K562 (cell line): ENCODE measurements around the gene NAP1L4. TPM values are rescaled to one million over a fixed set of nuclear protein-coding genes. Genes with fewer than 3 reads are reported as not detected.

Experiments
- polyA plus RNA-seq, 8 experiments: library from polyadenylated mRNA; depleted of rRNA in 4 of 8; stranded (reverse) in 5 of 8; unstranded in 3 of 8; fragments of >200 nt; fragmentation: Nextera tagmentation in 2 of 8; fragmentation: Illumina TruSeq in 1 of 8; extraction: Ambion mirVana in 2 of 8; extraction: Trizol in 1 of 8; gene quantifications; 2 replicates each; pipeline versions ENCODE4 v1.2.1 to v1.2.3, GENCODE V29; 2011 to 2014; ENCODE audit warnings: inconsistent platforms in 1 of 8, missing spikeins in 1 of 8
- small RNA-seq: library from RNA; depleted of rRNA; stranded (forward); fragments of <200 nt; gene quantifications from one replicate; pipeline ENCODE3, GENCODE V24; 2014
- total RNA-seq, 7 experiments: library from RNA; depleted of rRNA in 6 of 7; stranded (reverse); fragments of >200 nt in 6 of 7; fragmentation: Illumina TruSeq in 2 of 7; extraction: Trizol in 2 of 7; gene quantifications; 2 replicates each; pipeline versions ENCODE4 v1.2.1 to v1.2.3, GENCODE V29; 2011 to 2021; ENCODE audit warnings: low replicate concordance in 1 of 7

The NAP1L4 gene
- total and polyA plus RNA-seq, 9 of the 15 experiments (the other 6 are each of a cell fraction or from before 2014, with no cell fraction given): 34.1 to 237 (median 179) TPM

Small RNA genes lying within 50 kb of the gene (small RNA-seq; reads per million reads assigned to genes)
- gene SNORA54: 2.6 reads per million, percentile 86 among the genes with 10 or more reads in this experiment

Other genes starting within 250 kb of the NAP1L4 start
- gene CDKN1C, start 106.6 kb downstream of the NAP1L4 start, total RNA-seq (2014; rRNA removed): 19.2 and 23.5 TPM in 2 replicates
- 3.5 and 4.0 TPM in 2 replicates for gene CDKN1C, start 106.6 kb downstream of the NAP1L4 start, total RNA-seq (2014; rRNA removed; fragmentation: Illumina TruSeq; extraction: Trizol)
- 2.8 and 3.5 TPM in 2 replicates for gene CDKN1C, start 106.6 kb downstream of the NAP1L4 start, total RNA-seq (2015; rRNA removed; fragmentation: Illumina TruSeq; extraction: Trizol)
- 21.1 and 21.9 TPM in 2 replicates for gene CDKN1C, start 106.6 kb downstream of the NAP1L4 start, total RNA-seq (2021)
- gene CDKN1C, start 106.6 kb downstream of the NAP1L4 start, polyA plus RNA-seq (2011; rRNA removed): 9.2 and 17.4 TPM in 2 replicates
- gene CDKN1C, start 106.6 kb downstream of the NAP1L4 start, polyA plus RNA-seq (2014; fragmentation: Illumina TruSeq; extraction: Trizol): 3.9 and 5.2 TPM in 2 replicates
- 10 to 100 TPM in 1 of 2 experiments, 1 to 10 TPM in 1; 9.3 to 18.7 TPM for gene CDKN1C, start 106.6 kb downstream of the NAP1L4 start, polyA plus RNA-seq (2014; fragmentation: Nextera tagmentation; extraction: Ambion mirVana)
- 11.0 and 13.0 TPM in 2 replicates for gene CDKN1C, start 106.6 kb downstream of the NAP1L4 start, polyA plus RNA-seq (2014; rRNA removed)
- 14.8 and 26.2 TPM in 2 replicates for gene PHLDA2, start 62.9 kb downstream of the NAP1L4 start, total RNA-seq (2014; rRNA removed)
- 0.70 and 0.76 TPM in 2 replicates for gene PHLDA2, start 62.9 kb downstream of the NAP1L4 start, total RNA-seq (2014; rRNA removed; fragmentation: Illumina TruSeq; extraction: Trizol)
- 5.7 and 6.3 TPM in 2 replicates for gene PHLDA2, start 62.9 kb downstream of the NAP1L4 start, total RNA-seq (2015; rRNA removed; fragmentation: Illumina TruSeq; extraction: Trizol)
- 42.4 and 43.2 TPM in 2 replicates for gene PHLDA2, start 62.9 kb downstream of the NAP1L4 start, total RNA-seq (2021)
- 4.7 and 4.9 TPM in 2 replicates for gene PHLDA2, start 62.9 kb downstream of the NAP1L4 start, polyA plus RNA-seq (2011; rRNA removed)
- gene PHLDA2, start 62.9 kb downstream of the NAP1L4 start, polyA plus RNA-seq (2014; fragmentation: Illumina TruSeq; extraction: Trizol): 4.0 and 24.8 TPM in 2 replicates
- gene PHLDA2, start 62.9 kb downstream of the NAP1L4 start, polyA plus RNA-seq (2014; fragmentation: Nextera tagmentation; extraction: Ambion mirVana): under 1 TPM; 0.43 to 0.87 TPM
- 33.6 and 37.8 TPM in 2 replicates for gene PHLDA2, start 62.9 kb downstream of the NAP1L4 start, polyA plus RNA-seq (2014; rRNA removed)
- gene CARS1, start 65.1 kb upstream of the NAP1L4 start, total RNA-seq (2014; rRNA removed): 73.6 and 77.3 TPM in 2 replicates
- 52.3 and 57.4 TPM in 2 replicates for gene CARS1, start 65.1 kb upstream of the NAP1L4 start, total RNA-seq (2014; rRNA removed; fragmentation: Illumina TruSeq; extraction: Trizol)
- 27.0 and 31.5 TPM in 2 replicates for gene CARS1, start 65.1 kb upstream of the NAP1L4 start, total RNA-seq (2015; rRNA removed; fragmentation: Illumina TruSeq; extraction: Trizol)
- gene CARS1, start 65.1 kb upstream of the NAP1L4 start, total RNA-seq (2021): 76.1 and 90.2 TPM in 2 replicates
- 87.9 and 93.0 TPM in 2 replicates for gene CARS1, start 65.1 kb upstream of the NAP1L4 start, polyA plus RNA-seq (2011; rRNA removed)
- 80.1 and 90.0 TPM in 2 replicates for gene CARS1, start 65.1 kb upstream of the NAP1L4 start, polyA plus RNA-seq (2014; fragmentation: Illumina TruSeq; extraction: Trizol)
- gene CARS1, start 65.1 kb upstream of the NAP1L4 start, polyA plus RNA-seq (2014; fragmentation: Nextera tagmentation; extraction: Ambion mirVana): 10 to 100 TPM; 14.4 to 28.4 TPM
- 94.0 and 106 TPM in 2 replicates for gene CARS1, start 65.1 kb upstream of the NAP1L4 start, polyA plus RNA-seq (2014; rRNA removed)
- gene OSBPL5, start 173.0 kb upstream of the NAP1L4 start, total RNA-seq (2014; rRNA removed): 6.6 and 8.0 TPM in 2 replicates
- gene OSBPL5, start 173.0 kb upstream of the NAP1L4 start, total RNA-seq (2014; rRNA removed; fragmentation: Illumina TruSeq; extraction: Trizol): 1.4 and 2.4 TPM in 2 replicates
- gene OSBPL5, start 173.0 kb upstream of the NAP1L4 start, total RNA-seq (2015; rRNA removed; fragmentation: Illumina TruSeq; extraction: Trizol): 6.4 and 6.5 TPM in 2 replicates
- gene OSBPL5, start 173.0 kb upstream of the NAP1L4 start, total RNA-seq (2021): 14.3 and 14.8 TPM in 2 replicates
- 3.2 and 7.5 TPM in 2 replicates for gene OSBPL5, start 173.0 kb upstream of the NAP1L4 start, polyA plus RNA-seq (2011; rRNA removed)
- 3.1 and 4.6 TPM in 2 replicates for gene OSBPL5, start 173.0 kb upstream of the NAP1L4 start, polyA plus RNA-seq (2014; fragmentation: Illumina TruSeq; extraction: Trizol)
- gene OSBPL5, start 173.0 kb upstream of the NAP1L4 start, polyA plus RNA-seq (2014; fragmentation: Nextera tagmentation; extraction: Ambion mirVana): under 1 TPM; 0.06 to 0.10 TPM
- 6.6 and 11.9 TPM in 2 replicates for gene OSBPL5, start 173.0 kb upstream of the NAP1L4 start, polyA plus RNA-seq (2014; rRNA removed)
- not detected in 2 replicates for gene MRGPRG, start 226.5 kb upstream of the NAP1L4 start, total RNA-seq (2014; rRNA removed)
- gene MRGPRG, start 226.5 kb upstream of the NAP1L4 start, total RNA-seq (2014; rRNA removed; fragmentation: Illumina TruSeq; extraction: Trizol): not detected in 2 replicates
- not detected in 2 replicates for gene MRGPRG, start 226.5 kb upstream of the NAP1L4 start, total RNA-seq (2015; rRNA removed; fragmentation: Illumina TruSeq; extraction: Trizol)
- gene MRGPRG, start 226.5 kb upstream of the NAP1L4 start, total RNA-seq (2021): not detected in 2 replicates
- gene MRGPRG, start 226.5 kb upstream of the NAP1L4 start, polyA plus RNA-seq (2011; rRNA removed): not detected in 2 replicates
- not detected in 2 replicates for gene MRGPRG, start 226.5 kb upstream of the NAP1L4 start, polyA plus RNA-seq (2014; fragmentation: Illumina TruSeq; extraction: Trizol)
- gene MRGPRG, start 226.5 kb upstream of the NAP1L4 start, polyA plus RNA-seq (2014; fragmentation: Nextera tagmentation; extraction: Ambion mirVana): not detected
- not detected in 2 replicates for gene MRGPRG, start 226.5 kb upstream of the NAP1L4 start, polyA plus RNA-seq (2014; rRNA removed)
- gene MRGPRE, start 240.1 kb upstream of the NAP1L4 start, total RNA-seq (2014; rRNA removed): not detected in 2 replicates
- not detected in 2 replicates for gene MRGPRE, start 240.1 kb upstream of the NAP1L4 start, total RNA-seq (2014; rRNA removed; fragmentation: Illumina TruSeq; extraction: Trizol)
- not detected in 2 replicates for gene MRGPRE, start 240.1 kb upstream of the NAP1L4 start, total RNA-seq (2015; rRNA removed; fragmentation: Illumina TruSeq; extraction: Trizol)
- not detected in 2 replicates for gene MRGPRE, start 240.1 kb upstream of the NAP1L4 start, total RNA-seq (2021)
- gene MRGPRE, start 240.1 kb upstream of the NAP1L4 start, polyA plus RNA-seq (2011; rRNA removed): not detected in 2 replicates
- not detected in 2 replicates for gene MRGPRE, start 240.1 kb upstream of the NAP1L4 start, polyA plus RNA-seq (2014; fragmentation: Illumina TruSeq; extraction: Trizol)
- not detected for gene MRGPRE, start 240.1 kb upstream of the NAP1L4 start, polyA plus RNA-seq (2014; fragmentation: Nextera tagmentation; extraction: Ambion mirVana)
- gene MRGPRE, start 240.1 kb upstream of the NAP1L4 start, polyA plus RNA-seq (2014; rRNA removed): not detected in 2 replicates